Activated T-cell treated with anti-CD3 and anti-CD28 coated beads, Interleukin-2, amount 50 U/mL, for 4 hours (primary cell): ENCODE measurements around the gene NTMT2. TPM values are rescaled to one million over a fixed set of nuclear protein-coding genes. Genes with fewer than 3 reads are reported as not detected.
A peak's percentile ranks its signal among the peaks of the same experiment; 100 is the strongest.
"Not testable (repeated sequence)": the region's sequence is repeated elsewhere in the genome, so short reads cannot be mapped to it uniquely, and the experiment has no call there.

Experiments used
- ATAC-seq, 2 donors: fragments of 200-7000 bp; cut with Tn5 transposase; one replicate each; pipeline ENCODE4 v1.10.0; 2021
- DNase-seq: peaks from one replicate; pipeline ENCODE4 v3.0.0-alpha.2; 2020
- H3K27me3 Mint-ChIP-seq: one replicate; pipeline ENCODE4 v1.8.0; 2021; ENCODE audit warnings: low read depth, mixed read lengths
- H3K36me3 Mint-ChIP-seq: one replicate; pipeline ENCODE4 v1.8.0; 2022; ENCODE audit warnings: mixed read lengths; ENCODE audit not compliant: insufficient read depth
- H3K4me1 Mint-ChIP-seq: one replicate; pipeline ENCODE4 v1.8.0; 2021; ENCODE audit warnings: low read depth, mixed read lengths
- H3K4me3 Mint-ChIP-seq: one replicate; pipeline ENCODE4 v1.8.0; 2021; ENCODE audit warnings: mild to moderate bottlenecking, moderate library complexity, mixed read lengths
- H3K9me3 Mint-ChIP-seq: one replicate; pipeline ENCODE4 v1.8.0; 2021; ENCODE audit warnings: mixed read lengths
- total RNA-seq, 3 donors: library from RNA; stranded (reverse); gene quantifications; one replicate each; pipeline ENCODE4 v1.2.1, GENCODE V29; 2021

The NTMT2 gene
- total RNA-seq, 3 donors from 2014 or later = not detected

DNA sequence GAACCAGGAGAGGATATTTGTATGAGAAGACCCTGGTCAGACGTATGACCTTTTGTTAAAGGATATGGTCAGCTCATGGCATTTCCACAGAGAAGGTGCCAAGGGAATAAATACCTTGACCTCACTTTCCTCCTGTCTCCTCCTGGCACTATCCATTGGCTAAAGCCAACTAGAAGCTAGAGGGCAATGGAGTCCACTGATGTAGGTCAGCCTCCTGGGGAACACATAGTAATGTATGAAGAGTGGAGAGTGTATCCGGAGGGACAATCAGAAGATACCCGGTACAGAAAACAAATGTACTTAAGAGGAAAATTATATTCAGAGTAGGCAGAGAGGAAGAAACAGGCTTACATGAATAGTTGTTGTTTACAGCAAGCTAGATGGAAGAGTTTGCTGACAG, 698 bp upstream of the NTMT2 start:
- no peak for ATAC-seq
- Mint-ChIP-seq H3K4me1 (peaks cover 10% of the 10 kb centered on the region), H3K9me3 (peaks cover 9% of the 10 kb centered on the region), H3K36me3 (no peaks in the 10 kb centered on the region), H3K27me3 (peaks cover 8% of the 10 kb centered on the region), H3K4me3 (no peak overlapping the region)
- no peak for DNase-seq

DNA sequence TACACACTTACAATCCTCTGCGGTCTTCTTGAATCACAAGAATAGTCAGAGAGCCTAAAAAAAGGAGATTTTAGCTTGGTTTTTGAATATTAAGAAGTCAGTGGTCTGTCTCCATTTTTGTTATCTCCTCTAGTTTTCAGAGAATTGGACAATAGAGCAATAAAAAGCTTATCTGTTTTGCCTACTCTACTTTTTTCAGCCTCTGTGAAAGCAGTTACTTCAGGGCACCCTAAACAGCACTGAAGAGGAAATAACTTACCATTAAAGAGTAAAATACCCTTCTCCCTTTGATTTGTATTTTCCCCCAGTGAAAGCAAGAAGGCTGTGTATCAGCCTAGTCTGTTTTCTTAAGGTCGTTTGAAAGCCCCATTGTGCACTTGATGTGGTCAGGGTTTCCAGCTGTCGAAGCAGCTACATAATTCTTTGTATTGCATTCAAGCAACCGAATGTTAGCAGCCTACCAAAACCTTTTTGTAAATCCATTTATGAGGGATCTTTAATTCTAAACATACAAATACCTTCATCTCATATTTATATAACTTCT, 1.0 kb downstream of the NTMT2 start:
- peaks cover 10% of the 10 kb centered on the region for H3K27me3 Mint-ChIP-seq
- H3K36me3 Mint-ChIP-seq = no peaks in the 10 kb centered on the region
- H3K4me3 Mint-ChIP-seq = no peak overlapping the region
- ATAC-seq (peak in 1 of 2 donors; percentile 25), DNase-seq (no peak)
- peaks cover 9% of the 10 kb centered on the region for H3K9me3 Mint-ChIP-seq
- peaks cover 10% of the 10 kb centered on the region for H3K4me1 Mint-ChIP-seq

DNA sequence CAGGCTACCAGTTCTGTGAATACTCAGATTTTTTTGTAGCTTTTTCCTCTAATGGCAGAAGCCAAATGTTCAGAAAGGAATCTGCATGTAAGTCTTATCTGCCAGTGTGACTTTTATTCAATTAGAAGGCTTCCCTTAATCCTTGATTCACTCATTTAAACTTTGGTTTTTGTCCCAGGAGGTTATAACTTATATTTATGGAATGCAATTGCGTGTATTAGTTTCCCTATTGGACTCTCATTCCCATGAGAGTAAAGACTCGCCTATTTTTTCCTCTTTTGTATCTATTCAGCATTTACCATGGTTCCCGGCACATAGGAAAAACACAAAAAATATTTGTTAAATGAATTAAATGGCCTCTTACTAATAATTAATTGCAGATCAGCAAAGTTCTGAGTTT, 3.5 kb downstream of the NTMT2 start:
- ATAC-seq (no peak), DNase-seq (no peak)
- Mint-ChIP-seq H3K9me3 (peaks cover 14% of the 10 kb centered on the region), H3K4me3 (no peak overlapping the region), H3K36me3 (no peaks in the 10 kb centered on the region), H3K27me3 (peaks cover 10% of the 10 kb centered on the region), H3K4me1 (peaks cover 10% of the 10 kb centered on the region)

DNA sequence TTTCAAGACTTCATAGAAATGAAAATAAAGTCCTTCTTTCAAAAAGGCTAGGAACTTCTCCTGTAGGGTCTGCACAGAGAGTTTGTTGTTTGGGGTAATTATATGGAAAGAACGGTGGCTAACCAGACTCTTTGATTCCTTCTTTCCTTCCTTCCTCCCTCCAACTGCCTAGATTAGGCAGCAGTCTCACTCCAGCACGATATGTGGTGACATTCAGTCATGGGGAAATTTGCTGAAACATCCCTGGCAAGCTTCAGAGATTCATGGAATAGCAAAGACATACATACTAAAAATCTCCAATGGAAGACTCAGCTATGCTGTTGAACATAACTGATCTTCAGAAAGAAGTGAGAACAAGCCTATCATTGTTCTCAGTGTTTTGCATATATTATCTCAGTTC, 4.3 kb downstream of the NTMT2 start:
- Mint-ChIP-seq H3K4me3 (no peak overlapping the region), H3K27me3 (peaks cover 10% of the 10 kb centered on the region), H3K4me1 (peaks cover 10% of the 10 kb centered on the region), H3K9me3 (peaks cover 8% of the 10 kb centered on the region), H3K36me3 (no peaks in the 10 kb centered on the region)
- DNase-seq (no peak), ATAC-seq (no peak)

DNA sequence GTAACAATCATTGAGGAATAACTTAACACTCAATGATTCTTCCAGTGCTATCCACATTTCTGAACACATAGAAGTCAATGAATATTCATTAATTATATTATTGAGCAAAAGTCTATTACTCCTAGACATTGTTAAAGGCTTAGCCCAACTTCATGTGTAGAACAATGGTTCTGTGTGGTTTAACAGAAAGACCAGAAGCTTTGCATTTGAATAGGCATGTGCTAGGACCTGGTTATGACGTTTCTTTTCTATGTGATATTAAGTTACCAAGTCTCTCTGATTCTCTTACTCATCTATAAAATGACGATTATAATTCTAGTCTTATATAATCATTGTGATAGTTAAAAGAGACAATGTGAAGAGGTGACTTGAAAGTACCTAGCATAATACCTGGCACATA, 5.2 kb downstream of the NTMT2 start:
- H3K4me3 Mint-ChIP-seq = no peak overlapping the region
- DNase-seq = no peak
- H3K9me3 Mint-ChIP-seq = peaks cover 11% of the 10 kb centered on the region
- no peaks in the 10 kb centered on the region for H3K36me3 Mint-ChIP-seq
- H3K4me1 Mint-ChIP-seq = peaks cover 10% of the 10 kb centered on the region
- no peak for ATAC-seq
- H3K27me3 Mint-ChIP-seq = peaks cover 10% of the 10 kb centered on the region

DNA sequence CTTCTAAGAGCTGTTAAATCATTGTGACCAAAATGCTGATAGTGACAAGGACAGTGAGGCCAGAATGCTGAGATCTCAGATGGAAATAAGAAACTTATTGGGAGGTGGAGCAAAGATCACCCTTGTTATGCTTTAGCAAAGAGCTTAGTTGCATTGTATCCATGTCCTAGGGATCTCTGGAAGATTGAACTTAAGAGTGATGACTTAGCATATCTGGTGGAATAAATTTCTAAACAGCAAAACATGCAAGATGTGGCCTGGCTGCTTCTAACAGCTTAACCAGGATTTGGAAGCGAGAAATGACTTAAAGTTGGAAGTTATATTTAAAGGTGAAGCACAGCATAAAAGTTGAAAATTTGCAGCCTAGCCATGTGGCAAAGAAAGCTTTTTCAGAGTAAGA, 7.7 kb downstream of the NTMT2 start:
- Mint-ChIP-seq H3K27me3 (peaks cover 9% of the 10 kb centered on the region), H3K4me1 (no peaks in the 10 kb centered on the region), H3K36me3 (no peaks in the 10 kb centered on the region), H3K9me3 (peaks cover 11% of the 10 kb centered on the region), H3K4me3 (no peak overlapping the region)
- ATAC-seq (no peak), DNase-seq (no peak)

DNA sequence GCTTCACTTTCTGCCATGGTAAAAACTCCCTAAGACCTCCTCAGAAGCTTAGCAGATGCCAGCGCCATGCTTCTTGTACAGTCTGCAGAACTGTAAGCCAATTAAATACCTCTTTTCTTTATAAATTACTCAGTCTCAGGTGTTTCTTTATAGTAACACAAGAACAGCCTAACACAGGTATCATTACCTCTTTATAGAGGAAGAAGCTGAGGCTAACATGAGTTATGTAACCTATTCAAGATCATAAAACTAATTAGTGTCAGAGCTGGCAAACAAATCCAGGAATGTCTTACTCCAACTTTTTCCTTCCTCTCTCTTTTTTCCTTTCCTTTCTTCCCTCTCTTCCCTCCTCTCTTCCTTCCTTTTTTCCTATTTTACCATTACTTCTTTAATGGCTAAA, 9.3 kb downstream of the NTMT2 start:
- DNase-seq (no peak), ATAC-seq (no peak)
- Mint-ChIP-seq H3K4me1 (no peaks in the 10 kb centered on the region), H3K27me3 (peaks cover 6% of the 10 kb centered on the region), H3K4me3 (no peak overlapping the region), H3K9me3 (peaks cover 15% of the 10 kb centered on the region), H3K36me3 (no peaks in the 10 kb centered on the region)

DNA sequence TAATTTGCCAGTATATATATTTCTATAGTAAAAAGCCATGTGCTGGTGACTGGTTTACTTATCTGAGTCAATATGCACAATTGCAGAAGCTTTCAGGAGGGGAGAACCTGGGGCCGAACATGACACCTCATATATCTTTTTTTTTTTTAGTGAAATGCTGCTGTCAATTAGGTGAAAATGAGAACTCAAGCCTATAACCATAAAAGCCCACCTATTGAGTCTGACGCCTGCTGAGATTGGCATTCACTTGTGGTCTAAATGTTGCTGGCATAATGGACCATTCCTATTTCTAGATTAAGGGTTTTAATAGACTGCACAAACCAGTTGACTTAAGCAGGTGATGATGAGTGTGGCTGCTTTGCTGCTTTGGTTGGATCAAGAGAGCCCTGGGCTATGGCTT, 10.8 kb downstream of the NTMT2 start:
- ATAC-seq (no peak), DNase-seq (no peak)
- Mint-ChIP-seq H3K4me1 (no peaks in the 10 kb centered on the region), H3K4me3 (no peak overlapping the region), H3K36me3 (no peaks in the 10 kb centered on the region), H3K9me3 (peaks cover 15% of the 10 kb centered on the region), H3K27me3 (peaks cover 4% of the 10 kb centered on the region)

DNA sequence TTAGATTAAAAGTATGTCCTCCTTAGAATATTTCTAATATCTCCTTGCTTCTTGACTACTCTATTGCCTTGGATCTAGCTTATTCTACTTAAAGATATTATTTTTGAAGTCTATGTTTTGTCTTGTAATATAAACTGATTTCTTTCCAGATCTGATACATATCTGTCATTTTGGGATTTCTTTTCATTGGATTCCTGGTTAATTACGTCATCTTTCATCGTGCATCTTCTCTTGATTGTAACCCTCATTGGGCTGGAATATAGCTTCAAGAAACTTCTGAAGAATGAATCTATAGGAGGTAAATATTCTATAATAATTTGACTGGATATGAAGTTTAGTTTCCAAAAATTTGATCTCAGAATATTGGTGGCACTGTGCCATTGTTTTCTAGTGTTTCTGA, 12.1 kb downstream of the NTMT2 start:
- no peak for ATAC-seq

DNA sequence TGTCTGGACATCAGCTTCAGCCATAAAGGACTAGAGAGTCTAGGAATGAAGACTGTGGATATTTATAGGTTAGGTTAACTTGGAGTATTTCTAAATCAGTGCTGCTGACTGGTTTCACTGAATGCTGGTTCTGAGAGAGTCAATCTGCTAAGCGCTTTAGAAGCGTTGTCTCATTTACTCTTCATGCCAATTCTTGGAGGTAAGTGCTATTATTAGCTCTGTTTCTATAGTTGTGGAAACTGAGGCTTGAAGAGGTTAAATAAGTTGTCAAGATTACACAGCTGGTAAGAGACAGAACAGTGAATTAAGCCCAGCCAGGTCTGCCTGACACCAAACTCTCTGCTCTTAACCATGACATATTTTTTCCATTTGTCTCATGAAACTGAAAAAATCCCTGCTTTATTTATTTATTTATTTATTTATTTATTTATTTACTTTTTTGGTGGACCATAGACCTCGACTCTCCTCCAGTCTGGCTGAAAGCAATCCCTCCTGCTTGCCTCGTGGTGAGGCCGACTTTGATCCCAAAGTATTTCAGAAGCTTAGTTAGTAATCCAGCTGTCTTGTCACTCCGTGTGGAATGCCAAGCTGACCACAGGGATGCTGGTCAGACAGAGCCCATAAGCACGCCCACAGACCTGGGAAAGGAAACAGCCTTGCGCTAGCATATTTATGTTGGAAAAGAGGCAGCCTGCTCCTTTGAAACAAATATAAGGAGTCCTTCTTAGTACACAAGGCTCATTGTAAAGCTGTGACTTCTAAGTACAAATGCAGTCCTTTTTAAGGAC, 16.9 kb downstream of the NTMT2 start:
- ATAC-seq = no peak
- no peak for DNase-seq
- H3K27me3 Mint-ChIP-seq = peaks cover 4% of the 10 kb centered on the region
- no peak overlapping the region for H3K4me3 Mint-ChIP-seq
- H3K4me1 Mint-ChIP-seq = no peaks in the 10 kb centered on the region
- peaks cover 3% of the 10 kb centered on the region for H3K9me3 Mint-ChIP-seq
- no peaks in the 10 kb centered on the region for H3K36me3 Mint-ChIP-seq

More for the DNA sequence above, 12.1 kb downstream of the NTMT2 start:
- Mint-ChIP-seq H3K27me3 (peaks cover 4% of the 10 kb centered on the region), H3K9me3 (peaks cover 15% of the 10 kb centered on the region), H3K4me3 (no peak overlapping the region), H3K4me1 (no peaks in the 10 kb centered on the region), H3K36me3 (no peaks in the 10 kb centered on the region)
- DNase-seq = no peak

DNA sequence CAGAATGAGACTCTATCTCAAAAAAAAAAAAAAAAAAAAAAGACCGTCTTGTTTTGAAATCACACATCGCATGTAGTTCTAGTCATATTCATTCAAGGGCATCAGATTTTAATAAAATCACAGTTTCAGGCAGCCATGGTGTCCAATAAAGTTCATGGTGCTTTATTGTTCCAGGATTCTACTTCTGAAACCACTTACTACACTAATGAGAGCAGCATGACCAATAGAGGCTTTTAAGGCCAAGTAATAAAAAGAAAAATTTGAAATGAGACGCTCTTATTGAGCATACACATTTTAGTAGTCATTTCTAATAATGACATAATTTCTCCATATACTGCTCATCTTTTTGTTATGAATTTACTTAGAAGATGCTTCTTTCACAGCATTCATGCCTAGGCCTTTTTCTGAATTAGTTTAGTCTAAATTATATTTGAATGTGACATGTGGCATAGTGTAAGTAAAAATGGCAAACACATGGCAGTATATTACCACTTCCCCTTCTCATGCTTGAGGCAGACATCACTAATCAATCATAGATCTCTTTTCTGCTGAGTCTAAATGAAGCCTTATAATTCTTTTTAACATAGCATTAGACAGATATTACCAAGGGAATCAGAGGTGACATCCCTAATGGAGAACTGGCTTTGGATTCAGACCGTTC, 18.5 kb downstream of the NTMT2 start:
- Mint-ChIP-seq H3K36me3 (no peaks in the 10 kb centered on the region), H3K4me3 (no peak overlapping the region), H3K9me3 (peaks cover 3% of the 10 kb centered on the region), H3K4me1 (peaks cover 10% of the 10 kb centered on the region), H3K27me3 (peaks cover 4% of the 10 kb centered on the region)
- no peak for DNase-seq
- ATAC-seq = no peak

DNA sequence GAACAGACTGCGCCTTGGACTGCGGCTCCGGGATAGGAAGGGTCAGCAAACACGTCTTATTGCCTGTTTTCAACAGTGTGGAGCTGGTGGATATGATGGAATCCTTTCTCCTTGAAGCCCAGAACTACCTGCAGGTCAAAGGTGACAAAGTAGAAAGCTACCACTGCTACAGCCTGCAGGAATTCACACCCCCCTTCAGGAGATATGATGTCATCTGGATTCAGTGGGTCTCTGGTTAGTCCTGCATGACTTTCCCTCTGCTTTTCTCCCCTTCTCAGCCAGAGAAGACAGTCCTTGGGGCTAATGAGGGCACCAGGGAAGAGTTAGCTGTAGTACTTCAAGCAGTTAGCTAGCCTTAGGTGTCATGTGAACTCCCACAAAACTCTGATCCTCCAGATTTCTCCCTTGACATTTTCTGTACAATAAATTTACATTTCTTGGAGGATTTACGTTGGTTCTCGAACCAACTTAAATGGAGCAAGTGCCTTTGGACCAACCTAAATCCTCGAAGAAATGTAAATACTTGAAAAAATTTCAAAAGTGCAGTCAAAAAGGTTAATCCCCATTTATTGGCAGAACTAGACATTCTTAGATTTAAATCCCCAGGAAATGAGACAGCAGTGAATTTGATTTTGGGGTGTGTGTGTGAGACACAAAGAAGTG, 20.9 kb downstream of the NTMT2 start:
- Mint-ChIP-seq H3K36me3 (no peaks in the 10 kb centered on the region), H3K27me3 (no peaks in the 10 kb centered on the region), H3K9me3 (peaks cover 13% of the 10 kb centered on the region), H3K4me1 (peaks cover 10% of the 10 kb centered on the region), H3K4me3 (no peak overlapping the region)
- DNase-seq (no peak), ATAC-seq (no peak)

DNA sequence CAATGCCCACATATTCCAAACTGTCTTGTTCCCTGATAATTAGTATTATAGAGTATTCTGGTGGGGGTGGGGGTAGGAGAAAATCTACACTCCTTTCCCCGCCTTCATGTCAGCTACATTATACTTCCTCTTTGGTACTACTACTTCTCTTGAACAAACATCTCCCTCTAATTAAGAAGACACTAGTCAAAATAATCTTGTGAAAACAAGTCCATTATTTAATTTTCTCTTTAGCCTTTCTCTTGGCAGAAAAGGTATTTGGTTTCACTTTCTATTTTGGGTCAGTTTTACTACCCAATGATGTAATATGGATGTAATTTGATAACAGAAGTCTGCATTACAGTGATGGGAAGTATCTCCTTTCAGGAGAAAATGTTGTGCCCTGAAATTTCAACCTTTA, 22.5 kb downstream of the NTMT2 start:
- DNase-seq (no peak), ATAC-seq (no peak)
- Mint-ChIP-seq H3K4me1 (peaks cover 10% of the 10 kb centered on the region), H3K4me3 (peak overlapping the region; percentile 32), H3K36me3 (no peaks in the 10 kb centered on the region), H3K9me3 (peaks cover 16% of the 10 kb centered on the region), H3K27me3 (peaks cover 2% of the 10 kb centered on the region)

DNA sequence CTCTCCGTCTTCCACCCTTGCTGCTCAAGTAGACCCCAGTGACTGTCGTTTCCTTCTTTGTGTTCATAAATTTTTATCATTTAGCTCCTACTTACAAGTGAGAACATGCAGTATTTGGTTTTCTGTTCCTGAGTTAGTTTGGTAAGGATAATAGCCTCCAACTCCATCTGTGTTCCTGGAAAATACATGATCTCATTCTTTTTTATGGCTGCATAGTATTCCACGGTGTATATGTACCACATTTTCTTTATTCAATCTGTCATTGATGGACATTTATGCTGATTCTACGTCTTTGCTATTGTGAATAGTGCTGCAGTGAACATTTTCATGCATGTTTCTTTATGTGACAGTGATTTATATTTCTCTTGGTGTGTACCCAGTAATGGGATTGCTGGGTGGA, 24.8 kb downstream of the NTMT2 start:
- not testable (repeated sequence) for DNase-seq, H3K36me3 Mint-ChIP-seq, H3K4me3 Mint-ChIP-seq, ATAC-seq, H3K27me3 Mint-ChIP-seq
- Mint-ChIP-seq H3K9me3 (peaks cover 16% of the 10 kb centered on the region), H3K4me1 (peaks cover 10% of the 10 kb centered on the region)
